SK-N-SH (cell line): Measurements from ENCODE around the gene PRADC1. TPM values are rescaled to one million over a fixed set of nuclear protein-coding genes. Genes with fewer than 3 reads are reported as not detected.

Experiments used
- CTCF ChIA-PET: fragments of 300-600, 350-600 bp; formaldehyde crosslinking; extraction: SDS; loops from one replicate; lab custom pipeline; 2021; lab: Yijun Ruan, JAX
- POLR2A ChIA-PET: fragments of 350-600 bp; sonication (Branson Sonifier 250); formaldehyde crosslinking; extraction: SDS; loops from one replicate; lab custom pipeline; 2020; ENCODE audit warnings: antibody characterized with exemption, inconsistent platforms; lab: Yijun Ruan, JAX
- DNase-seq: peaks from one replicate; pipeline ENCODE4 v3.0.0; 2012
- H2AFZ ChIP-seq: fragments of 200-600 bp; sonication (generic); 2 replicates; pipeline ENCODE4 v1.8.1; 2016; ENCODE audit warnings: antibody characterized with exemption, mild to moderate bottlenecking, low read depth
- H3F3A ChIP-seq: fragments of 200-600 bp; sonication (generic); replicated peaks from 2 replicates; pipeline ENCODE3; 2016; ENCODE audit warnings: antibody characterized with exemption, mild to moderate bottlenecking; ENCODE audit not compliant: insufficient read depth
- H3K27ac ChIP-seq, 2 experiments: fragments of 200-500 bp in 1 of 2; fragments of 200-600 bp in 1 of 2; sonication (Bioruptor generic) in 1 of 2; sonication (generic), shearing (Covaris generic) in 1 of 2; 2 replicates each; pipeline versions ENCODE4 v1.5.1 to v1.6.1; 2014 to 2016; ENCODE audit warnings: low read depth in 2 of 2, inconsistent platforms in 1 of 2, low read length in 1 of 2, mild to moderate bottlenecking in 1 of 2, mixed read lengths in 1 of 2
- H3K27me3 ChIP-seq: fragments of 200-600 bp; sonication (generic), shearing (Covaris generic); 2 replicates; pipeline ENCODE4 v1.6.1; 2016; ENCODE audit warnings: mixed run types; ENCODE audit not compliant: insufficient read depth
- H3K36me3 ChIP-seq, 2 experiments: fragments of 200-500 bp in 1 of 2; fragments of 200-600 bp in 1 of 2; sonication (Bioruptor generic) in 1 of 2; sonication (generic) in 1 of 2; replicated peaks in 1 of 2; 2 replicates each; pipeline versions ENCODE3 to v1.5.1; 2014 to 2016; ENCODE audit warnings: low read length in 1 of 2, mild to moderate bottlenecking in 1 of 2; ENCODE audit not compliant: insufficient read depth in 2 of 2, control insufficient read depth in 1 of 2
- H3K4me1 ChIP-seq, 2 experiments: fragments of 200-500 bp in 1 of 2; fragments of 200-600 bp in 1 of 2; sonication (Bioruptor generic) in 1 of 2; sonication (generic), shearing (Covaris generic) in 1 of 2; 2 replicates each; pipeline versions ENCODE4 v1.5.1 to v1.6.1; 2014 to 2016; ENCODE audit warnings: low read depth in 1 of 2, low read length in 1 of 2, mixed run types in 1 of 2; ENCODE audit not compliant: insufficient read depth in 2 of 2, control insufficient read depth in 1 of 2
- H3K4me2 ChIP-seq: fragments of 200-600 bp; sonication (generic), shearing (Covaris generic); 2 replicates; pipeline ENCODE4 v1.6.1; 2017; ENCODE audit warnings: mixed run types
- H3K4me3 ChIP-seq, 2 experiments: fragments of 200-500 bp in 1 of 2; fragments of 200-600 bp in 1 of 2; sonication (Bioruptor generic) in 1 of 2; sonication (generic), shearing (Covaris generic) in 1 of 2; 2 replicates each; pipeline versions ENCODE4 v1.5.1 to v1.8.1; 2014 to 2016; ENCODE audit warnings: low read depth in 2 of 2, inconsistent platforms in 1 of 2, low read length in 1 of 2, mild to moderate bottlenecking in 1 of 2, mixed read lengths in 1 of 2, moderate library complexity in 1 of 2
- H3K79me2 ChIP-seq: fragments of 200-600 bp; sonication (generic); 2 replicates; pipeline ENCODE4 v1.8.1; 2017; ENCODE audit warnings: mild to moderate bottlenecking; ENCODE audit not compliant: insufficient read depth
- H3K9ac ChIP-seq: fragments of 200-600 bp; sonication (generic); 2 replicates; pipeline ENCODE4 v1.6.1; 2017; ENCODE audit warnings: mixed run types
- H3K9me2 ChIP-seq: fragments of 200-600 bp; sonication (generic); 2 replicates; pipeline ENCODE4 v1.6.1; 2017; ENCODE audit warnings: mixed run types
- H3K9me3 ChIP-seq: fragments of 200-600 bp; sonication (generic); 2 replicates; pipeline ENCODE4 v1.6.1; 2017; ENCODE audit warnings: mixed run types, mild to moderate bottlenecking, moderate library complexity
- H4K20me1 ChIP-seq: fragments of 200-600 bp; sonication (generic); 2 replicates; pipeline ENCODE4 v1.6.1; 2017; ENCODE audit warnings: mild to moderate bottlenecking, mixed run types; ENCODE audit not compliant: insufficient read depth
- CHD2 ChIP-seq: fragments of 150-350 bp; IDR thresholded peaks from 2 replicates; pipeline ENCODE4 v1.6.1; 2018; ENCODE audit warnings: low read length; ENCODE audit not compliant: partially characterized antibody
- EP300 ChIP-seq, 2 experiments: IDR thresholded peaks; 2 replicates each; pipeline versions ENCODE4 v1.4.0 to v1.6.1; 2012; ENCODE audit warnings: borderline replicate concordance in 1 of 2, low read depth in 1 of 2, low read length in 1 of 2
- EZH2phosphoT487 ChIP-seq: fragments of 200-600 bp; sonication (generic); IDR thresholded peaks from 2 replicates; pipeline ENCODE4 v1.6.1; 2017; ENCODE audit warnings: low read depth, mixed run types, mild to moderate bottlenecking, antibody characterized with exemption, moderate library complexity, borderline replicate concordance
- FOSL2 ChIP-seq: IDR thresholded peaks from 2 replicates; pipeline ENCODE4 v1.4.0; 2012; ENCODE audit warnings: low read depth, mild to moderate bottlenecking, moderate library complexity, borderline replicate concordance
- FOXJ3 ChIP-seq: sonication (generic); formaldehyde crosslinking; IDR thresholded peaks from 2 replicates; pipeline ENCODE4 v1.5.1; 2020; ENCODE audit warnings: mild to moderate bottlenecking, missing genetic modification reagents
- GATA2 ChIP-seq: sonication (generic); formaldehyde crosslinking; IDR thresholded peaks from 2 replicates; pipeline ENCODE4 v1.5.0; 2020; ENCODE audit warnings: mild to moderate bottlenecking, missing genetic modification reagents
- JUND ChIP-seq: IDR thresholded peaks from 2 replicates; pipeline ENCODE4 v1.4.0; 2012
- MEF2A ChIP-seq: IDR thresholded peaks from 2 replicates; pipeline ENCODE4 v1.4.0; 2012; ENCODE audit warnings: low read depth, borderline replicate concordance
- MXI1 ChIP-seq: IDR thresholded peaks from 2 replicates; pipeline ENCODE4 v1.6.1; 2012; ENCODE audit warnings: mild to moderate bottlenecking, low read depth, low read length, improper control_type of control experiment
- NFIC ChIP-seq: IDR thresholded peaks from 2 replicates; pipeline ENCODE4 v1.4.0; 2012; ENCODE audit warnings: borderline replicate concordance
- NRF1 ChIP-seq: IDR thresholded peaks from 2 replicates; pipeline ENCODE4 v1.6.1; 2012; ENCODE audit warnings: low read depth, mild to moderate bottlenecking, low read length
- RAD21 ChIP-seq: IDR thresholded peaks from 2 replicates; pipeline ENCODE4 v1.6.1; 2012; ENCODE audit warnings: mild to moderate bottlenecking, low read length
- RCOR1 ChIP-seq: fragments of 150-350 bp; IDR thresholded peaks from 2 replicates; pipeline ENCODE4 v1.6.1; 2017; ENCODE audit warnings: antibody characterized with exemption, low read length
- RFX5 ChIP-seq: IDR thresholded peaks from 2 replicates; pipeline ENCODE4 v1.6.1; 2012; ENCODE audit warnings: mild to moderate bottlenecking, improper control_type of control experiment, low read length
- RXRA ChIP-seq: IDR thresholded peaks from 2 replicates; pipeline ENCODE4 v1.4.0; 2012; ENCODE audit warnings: low read depth, mild to moderate bottlenecking, borderline replicate concordance
- SIN3A ChIP-seq: IDR thresholded peaks from 2 replicates; pipeline ENCODE4 v1.6.1; 2012; ENCODE audit warnings: low read depth, mild to moderate bottlenecking, low read length, moderate library complexity, borderline replicate concordance
- SMC3 ChIP-seq: IDR thresholded peaks from 2 replicates; pipeline ENCODE4 v1.6.1; 2012; ENCODE audit warnings: low read depth, low read length, improper control_type of control experiment
- TAF1 ChIP-seq: IDR thresholded peaks from 2 replicates; pipeline ENCODE4 v1.6.1; 2012; ENCODE audit warnings: low read depth, mild to moderate bottlenecking, low read length, moderate library complexity, borderline replicate concordance
- TCF12 ChIP-seq: IDR thresholded peaks from 2 replicates; pipeline ENCODE4 v1.4.0; 2012
- TEAD4 ChIP-seq: IDR thresholded peaks from 2 replicates; pipeline ENCODE4 v1.4.0; 2012; ENCODE audit warnings: mild to moderate bottlenecking, borderline replicate concordance; ENCODE audit not compliant: insufficient read depth
- WGBS: methylation state at CpG from one replicate; pipeline ENCODE4 v1.1.6; 2017; ENCODE audit warnings: low lambda C conversion rate; 5-methylcytosine and 5-hydroxymethylcytosine counted together
- polyA plus RNA-seq, 3 experiments: library from polyadenylated mRNA; depleted of rRNA; stranded (reverse); fragments of >200 nt; gene quantifications; 2 replicates each; pipeline ENCODE4 v1.2.3, GENCODE V29; 2012
- TF ChIP-seq, protein P1 (sequence below): IDR thresholded peaks from 2 replicates; pipeline ENCODE4 v1.6.1; 2012; ENCODE audit warnings: mild to moderate bottlenecking, low read depth, low read length, moderate library complexity
- TF ChIP-seq, protein P2 (sequence below): IDR thresholded peaks from 2 replicates; pipeline ENCODE4 v1.4.0; 2012; ENCODE audit warnings: low read depth, borderline replicate concordance
- TF ChIP-seq, protein P3 (sequence below): IDR thresholded peaks from 2 replicates; pipeline ENCODE4; 2012
- TF ChIP-seq, protein P4 (sequence below): IDR thresholded peaks from 2 replicates; pipeline ENCODE4 v1.4.0; 2012; ENCODE audit warnings: low read depth
- TF ChIP-seq, protein P5 (sequence below): fragments of 150-350 bp; IDR thresholded peaks from 2 replicates; pipeline ENCODE4 v1.6.1; 2016; ENCODE audit warnings: mild to moderate bottlenecking, low read depth, low read length

Gene PRADC1
- polyA plus RNA-seq, 1 of the 3 experiments (the other 2 are of a cell fraction): 8.5 TPM

DNA sequence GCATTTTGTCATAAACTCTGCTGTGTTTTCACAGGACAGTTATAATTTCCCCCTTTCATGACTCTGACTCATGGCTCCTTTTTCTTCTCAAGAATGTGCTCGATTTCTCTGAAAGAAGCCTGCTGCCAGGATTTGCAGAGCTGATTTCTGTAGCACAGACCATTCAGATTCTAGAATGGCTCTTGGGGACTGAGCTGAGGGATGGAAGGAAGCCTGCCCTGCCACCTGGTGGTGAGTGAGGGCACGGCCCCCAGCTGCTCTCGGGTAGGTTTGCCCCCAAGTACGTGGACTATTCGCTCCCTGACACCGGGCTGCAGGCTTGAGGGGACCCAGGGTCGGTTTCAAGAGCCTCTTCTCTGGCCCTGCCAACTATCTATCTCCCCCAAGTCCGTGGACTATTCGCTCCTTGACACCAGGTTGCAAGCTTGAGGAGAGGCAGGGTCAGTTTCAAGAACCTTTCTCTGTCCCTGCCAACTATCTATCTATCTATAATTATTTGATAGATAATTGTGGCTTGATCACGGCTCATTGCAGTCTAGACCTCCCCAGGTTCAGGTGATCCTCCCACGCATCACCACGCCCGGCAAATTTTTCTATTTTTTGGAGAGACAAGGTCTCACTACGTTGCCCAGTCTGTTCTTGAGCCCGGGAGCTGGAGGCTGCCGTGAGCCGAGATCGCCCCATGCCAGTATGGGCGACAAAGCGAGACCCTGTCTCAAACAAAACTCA lies 20.4 kb downstream of the PRADC1 start:
- peak overlapping the region; percentile 43; the same call in 1 of the 2 replicates for H3K4me2 ChIP-seq
- WGBS: 47% methylated on average over 20 of the region's 20 CpGs
- no peak overlapping the region; a peak in 1 of 4 replicates for H3K4me3 ChIP-seq
- no peaks in the 10 kb centered on the region for H3K9me2 ChIP-seq
- POLR2A ChIA-PET: interaction anchor here (2.4 kb wide), 1 partner anchor 22 kb away, joined by 8 read pairs; the partner anchor contains the start of gene CCT7
- no peaks in the 10 kb centered on the region for H3K9me3 ChIP-seq
- peak overlapping the region; percentile 59; the same call in 1 of the 2 replicates for H2AFZ ChIP-seq
- DNase-seq: peak; percentile 89
- H3K9ac ChIP-seq: no peak overlapping the region
- peak overlapping the region in 1 of 2 experiments; percentile 47; a peak in 1 of 4 replicates for H3K27ac ChIP-seq
- no peaks in the 10 kb centered on the region for H4K20me1 ChIP-seq
- no peaks in the 10 kb centered on the region for H3K36me3 ChIP-seq
- peaks cover 14% of the 10 kb centered on the region for H3F3A ChIP-seq
- CTCF ChIA-PET: interaction anchor here (0.6 to 8.6 kb wide), 42 partner anchors 9 to 443 kb away, joined by 3 to 74 read pairs (median 4); partner anchors contain the start of genes CCT7, NOTO, PRADC1 and SFXN5
- H3K79me2 ChIP-seq: peaks cover 33% of the 10 kb centered on the region
- H3K4me1 ChIP-seq: peaks cover 3 to 10% of the 10 kb centered on the region in 2 experiments; a peak in 2 of 4 replicates
- no peaks in the 10 kb centered on the region; the same call in 1 of the 2 replicates for H3K27me3 ChIP-seq
- TF ChIP-seq MXI1 (0 out of 2 replicates have a peak, but pooled peaks have one; percentile 22), FOSL2 (no peak; the same call in 1 of the 2 replicates), JUND (no peak), RXRA (no peak), SIN3A (no peak), EZH2phosphoT487 (no peak), NFIC (no peak), TAF1 (no peak), CHD2 (peak; percentile 58), RFX5 (no peak), TCF12 (no peak), RAD21 (peak; percentile 69), GATA2 (CRISPR knock-in tag) (no peak), MEF2A (no peak), RCOR1 (no peak; the same call in 1 of the 2 replicates), TEAD4 (no peak), EP300 (IDR thresholded peaks at IDR 0.05; ENCODE audit: borderline replicate concordance in 1 of 2, low read depth in 1 of 2, low read length in 1 of 2) (no peak), FOXJ3 (no peak), SMC3 (peak; percentile 72), NRF1 (no peak)
- TF ChIP-seq, protein P1, sequence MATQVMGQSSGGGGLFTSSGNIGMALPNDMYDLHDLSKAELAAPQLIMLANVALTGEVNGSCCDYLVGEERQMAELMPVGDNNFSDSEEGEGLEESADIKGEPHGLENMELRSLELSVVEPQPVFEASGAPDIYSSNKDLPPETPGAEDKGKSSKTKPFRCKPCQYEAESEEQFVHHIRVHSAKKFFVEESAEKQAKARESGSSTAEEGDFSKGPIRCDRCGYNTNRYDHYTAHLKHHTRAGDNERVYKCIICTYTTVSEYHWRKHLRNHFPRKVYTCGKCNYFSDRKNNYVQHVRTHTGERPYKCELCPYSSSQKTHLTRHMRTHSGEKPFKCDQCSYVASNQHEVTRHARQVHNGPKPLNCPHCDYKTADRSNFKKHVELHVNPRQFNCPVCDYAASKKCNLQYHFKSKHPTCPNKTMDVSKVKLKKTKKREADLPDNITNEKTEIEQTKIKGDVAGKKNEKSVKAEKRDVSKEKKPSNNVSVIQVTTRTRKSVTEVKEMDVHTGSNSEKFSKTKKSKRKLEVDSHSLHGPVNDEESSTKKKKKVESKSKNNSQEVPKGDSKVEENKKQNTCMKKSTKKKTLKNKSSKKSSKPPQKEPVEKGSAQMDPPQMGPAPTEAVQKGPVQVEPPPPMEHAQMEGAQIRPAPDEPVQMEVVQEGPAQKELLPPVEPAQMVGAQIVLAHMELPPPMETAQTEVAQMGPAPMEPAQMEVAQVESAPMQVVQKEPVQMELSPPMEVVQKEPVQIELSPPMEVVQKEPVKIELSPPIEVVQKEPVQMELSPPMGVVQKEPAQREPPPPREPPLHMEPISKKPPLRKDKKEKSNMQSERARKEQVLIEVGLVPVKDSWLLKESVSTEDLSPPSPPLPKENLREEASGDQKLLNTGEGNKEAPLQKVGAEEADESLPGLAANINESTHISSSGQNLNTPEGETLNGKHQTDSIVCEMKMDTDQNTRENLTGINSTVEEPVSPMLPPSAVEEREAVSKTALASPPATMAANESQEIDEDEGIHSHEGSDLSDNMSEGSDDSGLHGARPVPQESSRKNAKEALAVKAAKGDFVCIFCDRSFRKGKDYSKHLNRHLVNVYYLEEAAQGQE: no peak
- TF ChIP-seq, protein P2, sequence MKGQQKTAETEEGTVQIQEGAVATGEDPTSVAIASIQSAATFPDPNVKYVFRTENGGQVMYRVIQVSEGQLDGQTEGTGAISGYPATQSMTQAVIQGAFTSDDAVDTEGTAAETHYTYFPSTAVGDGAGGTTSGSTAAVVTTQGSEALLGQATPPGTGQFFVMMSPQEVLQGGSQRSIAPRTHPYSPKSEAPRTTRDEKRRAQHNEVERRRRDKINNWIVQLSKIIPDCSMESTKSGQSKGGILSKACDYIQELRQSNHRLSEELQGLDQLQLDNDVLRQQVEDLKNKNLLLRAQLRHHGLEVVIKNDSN: no peak
- TF ChIP-seq, protein P3, sequence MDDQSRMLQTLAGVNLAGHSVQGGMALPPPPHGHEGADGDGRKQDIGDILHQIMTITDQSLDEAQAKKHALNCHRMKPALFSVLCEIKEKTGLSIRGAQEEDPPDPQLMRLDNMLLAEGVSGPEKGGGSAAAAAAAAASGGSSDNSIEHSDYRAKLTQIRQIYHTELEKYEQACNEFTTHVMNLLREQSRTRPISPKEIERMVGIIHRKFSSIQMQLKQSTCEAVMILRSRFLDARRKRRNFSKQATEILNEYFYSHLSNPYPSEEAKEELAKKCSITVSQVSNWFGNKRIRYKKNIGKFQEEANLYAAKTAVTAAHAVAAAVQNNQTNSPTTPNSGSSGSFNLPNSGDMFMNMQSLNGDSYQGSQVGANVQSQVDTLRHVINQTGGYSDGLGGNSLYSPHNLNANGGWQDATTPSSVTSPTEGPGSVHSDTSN: no peak
- TF ChIP-seq, protein P4, sequence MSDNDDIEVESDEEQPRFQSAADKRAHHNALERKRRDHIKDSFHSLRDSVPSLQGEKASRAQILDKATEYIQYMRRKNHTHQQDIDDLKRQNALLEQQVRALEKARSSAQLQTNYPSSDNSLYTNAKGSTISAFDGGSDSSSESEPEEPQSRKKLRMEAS: no peak
- TF ChIP-seq, protein P5, sequence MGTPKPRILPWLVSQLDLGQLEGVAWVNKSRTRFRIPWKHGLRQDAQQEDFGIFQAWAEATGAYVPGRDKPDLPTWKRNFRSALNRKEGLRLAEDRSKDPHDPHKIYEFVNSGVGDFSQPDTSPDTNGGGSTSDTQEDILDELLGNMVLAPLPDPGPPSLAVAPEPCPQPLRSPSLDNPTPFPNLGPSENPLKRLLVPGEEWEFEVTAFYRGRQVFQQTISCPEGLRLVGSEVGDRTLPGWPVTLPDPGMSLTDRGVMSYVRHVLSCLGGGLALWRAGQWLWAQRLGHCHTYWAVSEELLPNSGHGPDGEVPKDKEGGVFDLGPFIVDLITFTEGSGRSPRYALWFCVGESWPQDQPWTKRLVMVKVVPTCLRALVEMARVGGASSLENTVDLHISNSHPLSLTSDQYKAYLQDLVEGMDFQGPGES: no peak
